PC-3 (cell line): ENCODE results near the gene MACROD2. TPM values are rescaled to one million over a fixed set of nuclear protein-coding genes. Genes with fewer than 3 reads are reported as not detected.

ENCODE experiments used
- ATAC-seq: fragments of 200-7000 bp; cut with Tn5 transposase; 2 replicates; pipeline ENCODE4 v1.9.1; 2020; ENCODE audit warnings: mild to moderate bottlenecking, moderate library complexity
- BruUV-seq: library from RNA; stranded (reverse); fragments of 400-500 nt; replicated peaks from 2 replicates; lab custom pipeline; 2021; lab: Mats Ljungman, UMichigan
- CTCF ChIA-PET: fragments of 300-600 bp; sonication (Branson Sonifier 250); formaldehyde crosslinking; loops from one replicate; lab custom pipeline; 2022; ENCODE audit warnings: antibody characterized with exemption; lab: Charles Lee
- POLR2A ChIA-PET: fragments of 300-600 bp; sonication (Branson Sonifier 250); formaldehyde crosslinking; loops from one replicate; lab custom pipeline; 2022; ENCODE audit warnings: antibody characterized with exemption; ENCODE audit not compliant: unreplicated experiment; lab: Charles Lee
- DNase-seq: peaks from one replicate; pipeline ENCODE4 v3.0.0-alpha.2; 2015
- H2AFZ ChIP-seq: fragments of 300-600 bp; sonication (generic); 2 replicates; pipeline ENCODE4 v1.6.0; 2016; ENCODE audit warnings: antibody characterized with exemption, low read length
- H3F3A ChIP-seq: fragments of 300-600 bp; sonication (generic); one replicate; pipeline ENCODE4 v1.6.0; 2017; ENCODE audit warnings: antibody characterized with exemption, low read length, control low read depth, mild to moderate bottlenecking; ENCODE audit not compliant: unreplicated experiment
- H3K27ac ChIP-seq: fragments of 300-600 bp; sonication (generic); 2 replicates; pipeline ENCODE4 v1.5.1; 2016; ENCODE audit warnings: mild to moderate bottlenecking, low read length
- H3K27me3 ChIP-seq: fragments of 300-600 bp; sonication (generic); 2 replicates; pipeline ENCODE4 v1.6.1; 2016; ENCODE audit warnings: low read length, mixed read lengths
- H3K36me3 ChIP-seq: fragments of 300-600 bp; sonication (generic); 2 replicates; pipeline ENCODE4 v1.6.1; 2016; ENCODE audit warnings: low read depth, mixed run types, low read length, mixed read lengths
- H3K4me1 ChIP-seq: fragments of 300-600 bp; sonication (generic); 2 replicates; pipeline ENCODE4 v1.5.1; 2016; ENCODE audit warnings: low read length; ENCODE audit not compliant: insufficient read depth
- H3K4me2 ChIP-seq: fragments of 300-600 bp; sonication (generic); 2 replicates; pipeline ENCODE4 v1.6.0; 2016; ENCODE audit warnings: low read length
- H3K4me3 ChIP-seq: fragments of 300-600 bp; sonication (generic); 2 replicates; pipeline ENCODE4 v1.5.1; 2016; ENCODE audit warnings: mild to moderate bottlenecking, low read length, mixed read lengths
- H3K79me2 ChIP-seq: fragments of 300-600 bp; sonication (generic); 2 replicates; pipeline ENCODE4 v1.6.1; 2017; ENCODE audit warnings: low read length, mixed read lengths
- H3K9ac ChIP-seq: fragments of 300-600 bp; sonication (generic); 2 replicates; pipeline ENCODE4 v1.6.0; 2016; ENCODE audit warnings: mild to moderate bottlenecking, low read length
- H3K9me2 ChIP-seq: fragments of 300-600 bp; sonication (generic); replicated peaks from 2 replicates; pipeline ENCODE4 v1.6.1; 2016; ENCODE audit warnings: mixed run types, low read length, mixed read lengths
- H3K9me3 ChIP-seq: fragments of 300-600 bp; sonication (generic); 2 replicates; pipeline ENCODE4 v1.6.1; 2016; ENCODE audit warnings: low read length, mixed read lengths
- H4K20me1 ChIP-seq: fragments of 300-600 bp; sonication (generic); 2 replicates; pipeline ENCODE4 v1.6.1; 2016; ENCODE audit warnings: low read length, mixed read lengths
- CTCF ChIP-seq: fragments of 300-600 bp; sonication (generic); conservative IDR thresholded peaks from 2 replicates; pipeline ENCODE4 v1.5.1; 2017; ENCODE audit warnings: antibody characterized with exemption, low read depth, mild to moderate bottlenecking, low read length
- EZH2 ChIP-seq: fragments of 300-600 bp; sonication (generic); IDR thresholded peaks from one replicate; pipeline ENCODE4 v1.6.1; 2017; ENCODE audit warnings: antibody characterized with exemption, mild to moderate bottlenecking, low read length; ENCODE audit not compliant: unreplicated experiment
- EZH2phosphoT487 ChIP-seq: fragments of 300-600 bp; sonication (generic); IDR thresholded peaks from 2 replicates; pipeline ENCODE4 v1.6.1; 2018; ENCODE audit warnings: mild to moderate bottlenecking, antibody characterized with exemption, low read length, borderline replicate concordance
- intact Hi-C: fragments of 100-400 bp; cut with micrococcal nuclease; formaldehyde crosslinking; loops from 2 replicates; pipeline ENCODE4 v1.9.0; 2023
- total RNA-seq: library from RNA; depleted of rRNA; stranded (reverse); fragments of >200 nt; gene quantifications from 2 replicates; pipeline ENCODE4 v1.2.3, GENCODE V29; 2014

The MACROD2 gene
- total RNA-seq, 1 experiment from 2014 or later = 3.1 TPM

DNA sequence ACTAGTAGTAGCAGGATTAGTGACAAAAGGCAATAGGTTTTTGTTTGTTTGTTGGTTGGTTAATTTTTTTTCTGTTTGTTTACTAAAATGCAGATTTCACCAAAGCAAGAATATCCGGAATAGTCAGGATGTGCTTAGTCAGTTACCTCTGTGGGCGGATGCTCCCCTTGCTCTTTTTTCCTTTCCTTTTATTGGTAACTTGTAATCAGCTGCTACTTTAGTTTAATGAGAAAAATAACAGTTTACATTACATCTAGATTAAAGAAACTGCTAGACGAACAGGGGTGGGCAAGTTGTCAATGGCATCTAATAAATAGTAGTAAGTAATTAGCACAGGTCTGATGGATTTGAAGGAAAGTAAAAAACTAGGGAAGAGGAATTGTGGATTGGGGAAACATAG, 989.0 kb downstream of the MACROD2 start:
- Histone ChIP-seq H3K27me3 (no peaks in the 10 kb centered on the region), H4K20me1 (no peaks in the 10 kb centered on the region), H3K36me3 (no peaks in the 10 kb centered on the region), H2AFZ (no peak overlapping the region), H3K4me3 (no peak overlapping the region), H3K79me2 (no peaks in the 10 kb centered on the region), H3K9me2 (no peaks in the 10 kb centered on the region), H3K4me2 (no peak overlapping the region), H3K9ac (no peak overlapping the region), H3K4me1 (peaks cover 40% of the 10 kb centered on the region), H3K27ac (no peak overlapping the region), H3K9me3 (0 out of 2 replicates have a peak, but pooled peaks cover 9% of the 10 kb centered on the region), H3F3A (peaks cover 4% of the 10 kb centered on the region)
- DNase-seq (no peak), ATAC-seq (no peak)
- intact Hi-C loops = loop anchor here (10.0 kb wide), 1 partner anchor 400 kb away; no protein-coding TSS in a partner anchor
- BruUV-seq = no TSS peak
- TF ChIP-seq EZH2 = no peak
- no peak for TF ChIP-seq EZH2phosphoT487
- no peak for TF ChIP-seq CTCF
- POLR2A ChIA-PET = no interaction called here
- CTCF ChIA-PET = no interaction called here

DNA sequence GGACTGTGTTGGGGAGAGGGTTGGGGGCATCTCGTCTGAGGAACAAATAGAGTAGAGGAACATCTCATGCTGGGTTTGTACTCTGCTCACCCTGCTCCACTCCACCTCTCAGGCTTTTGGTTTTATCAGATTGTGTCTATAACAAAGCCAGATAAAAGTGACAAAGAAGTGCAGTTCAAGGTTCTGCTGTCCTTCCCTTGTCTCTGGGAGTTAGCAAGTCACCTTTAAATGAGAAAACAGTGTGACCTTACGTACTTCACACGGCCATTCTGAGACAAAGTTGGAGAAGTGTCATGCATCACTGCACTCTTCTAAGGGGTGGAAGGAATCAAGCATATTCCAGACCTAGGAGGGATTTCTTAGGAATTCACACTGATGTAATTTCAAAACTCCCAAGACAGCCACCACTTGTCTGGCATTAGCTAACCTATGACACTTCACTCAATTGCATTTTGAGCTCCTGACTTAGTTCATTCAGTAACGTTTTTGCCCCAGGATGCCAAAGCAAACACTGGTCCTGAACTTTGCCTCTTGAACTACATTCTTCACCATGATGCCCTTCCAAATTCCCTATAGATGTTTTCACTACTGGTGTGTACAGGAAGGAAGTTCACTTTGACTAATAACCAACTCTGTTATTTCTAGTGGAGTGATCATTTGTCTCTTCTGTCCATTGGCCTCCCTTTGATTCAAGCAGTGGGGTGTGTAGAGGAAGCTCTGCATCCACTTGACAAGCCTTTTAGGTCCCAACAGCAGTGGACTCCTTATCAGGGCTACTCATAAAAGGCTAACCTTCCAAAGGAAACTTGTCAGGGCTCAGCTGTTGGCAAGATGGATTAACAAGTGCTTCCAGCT, 989.7 kb downstream of the MACROD2 start:
- ATAC-seq (no peak), DNase-seq (peak; percentile 46)
- H3F3A ChIP-seq = peaks cover 4% of the 10 kb centered on the region
- H3K9me2 ChIP-seq = no peaks in the 10 kb centered on the region
- peaks cover 33% of the 10 kb centered on the region for H3K4me1 ChIP-seq
- peak overlapping the region; percentile 91 for H3K27ac ChIP-seq
- 0 out of 2 replicates have a peak, but pooled peaks cover 9% of the 10 kb centered on the region for H3K9me3 ChIP-seq
- H4K20me1 ChIP-seq = no peaks in the 10 kb centered on the region
- BruUV-seq = no TSS peak
- CTCF ChIA-PET = interaction anchor here (0.6 kb wide), 1 partner anchor 290 kb away, joined by 4 read pairs; no protein-coding TSS in a partner anchor
- no peaks in the 10 kb centered on the region for H3K36me3 ChIP-seq
- no peak for TF ChIP-seq EZH2
- POLR2A ChIA-PET = no interaction called here
- no peak overlapping the region for H2AFZ ChIP-seq
- H3K9ac ChIP-seq = peak overlapping the region; percentile 44
- no peaks in the 10 kb centered on the region for H3K79me2 ChIP-seq
- H3K4me2 ChIP-seq = peak overlapping the region; percentile 23; the same call in 1 of the 2 replicates
- intact Hi-C loops = loop anchor here (5.0 to 10.0 kb wide), 3 partner anchors 148 to 400 kb away; no protein-coding TSS in a partner anchor
- no peaks in the 10 kb centered on the region for H3K27me3 ChIP-seq
- no peak overlapping the region for H3K4me3 ChIP-seq

- intact Hi-C loops = loop anchor here (2.0 to 10.0 kb wide), 4 partner anchors 149 to 649 kb away; partner anchors contain the start of gene FLRT3
- no peak for TF ChIP-seq EZH2
- TF ChIP-seq EZH2phosphoT487 = no peak
- TF ChIP-seq CTCF = no peak
- BruUV-seq = no TSS peak
- Histone ChIP-seq H3K4me1 (peaks cover 33% of the 10 kb centered on the region), H4K20me1 (no peaks in the 10 kb centered on the region), H3K79me2 (no peaks in the 10 kb centered on the region), H3K4me2 (peak overlapping the region; percentile 48), H3K27ac (peak overlapping the region; percentile 91), H3K36me3 (no peaks in the 10 kb centered on the region), H2AFZ (peak overlapping the region; percentile 40; the same call in 1 of the 2 replicates), H3K27me3 (no peaks in the 10 kb centered on the region), H3K9ac (peak overlapping the region; percentile 63), H3F3A (peaks cover 4% of the 10 kb centered on the region), H3K4me3 (no peak overlapping the region), H3K9me2 (no peaks in the 10 kb centered on the region), H3K9me3 (0 out of 2 replicates have a peak, but pooled peaks cover 4% of the 10 kb centered on the region)
- peak; percentile 96 for DNase-seq
- ChIA-PET POLR2A (no interaction called here), CTCF (interaction anchor here (0.7 kb wide), 1 partner anchor 649 kb away, joined by 3 read pairs; no protein-coding TSS in a partner anchor)
- peak; percentile 80 for ATAC-seq
Observed at GRCh38 chr20:14986026-14986655, 990.8 kb downstream of the MACROD2 start.
